PC-3 (cell line): ENCODE results near the gene ZNF672. TPM values are rescaled to one million over a fixed set of nuclear protein-coding genes. Genes with fewer than 3 reads are reported as not detected.
A peak's percentile ranks its signal among the peaks of the same experiment; 100 is the strongest.
"Not testable (repeated sequence)": the region's sequence is repeated elsewhere in the genome, so short reads cannot be mapped to it uniquely, and the experiment has no call there.

ENCODE experiments used
- ATAC-seq: fragments of 200-7000 bp; cut with Tn5 transposase; 2 replicates; pipeline ENCODE4 v1.9.1; 2020; ENCODE audit warnings: mild to moderate bottlenecking, moderate library complexity
- BruUV-seq: library from RNA; stranded (reverse); fragments of 400-500 nt; replicated peaks from 2 replicates; lab custom pipeline; 2021; lab: Mats Ljungman, UMichigan
- CTCF ChIA-PET: fragments of 300-600 bp; sonication (Branson Sonifier 250); formaldehyde crosslinking; loops from one replicate; lab custom pipeline; 2022; ENCODE audit warnings: antibody characterized with exemption; lab: Charles Lee
- POLR2A ChIA-PET: fragments of 300-600 bp; sonication (Branson Sonifier 250); formaldehyde crosslinking; loops from one replicate; lab custom pipeline; 2022; ENCODE audit warnings: antibody characterized with exemption; ENCODE audit not compliant: unreplicated experiment; lab: Charles Lee
- DNase-seq: peaks from one replicate; pipeline ENCODE4 v3.0.0-alpha.2; 2015
- H2AFZ ChIP-seq: fragments of 300-600 bp; sonication (generic); 2 replicates; pipeline ENCODE4 v1.6.0; 2016; ENCODE audit warnings: antibody characterized with exemption, low read length
- H3F3A ChIP-seq: fragments of 300-600 bp; sonication (generic); one replicate; pipeline ENCODE4 v1.6.0; 2017; ENCODE audit warnings: antibody characterized with exemption, low read length, control low read depth, mild to moderate bottlenecking; ENCODE audit not compliant: unreplicated experiment
- H3K27ac ChIP-seq: fragments of 300-600 bp; sonication (generic); 2 replicates; pipeline ENCODE4 v1.5.1; 2016; ENCODE audit warnings: mild to moderate bottlenecking, low read length
- H3K27me3 ChIP-seq: fragments of 300-600 bp; sonication (generic); 2 replicates; pipeline ENCODE4 v1.6.1; 2016; ENCODE audit warnings: low read length, mixed read lengths
- H3K36me3 ChIP-seq: fragments of 300-600 bp; sonication (generic); 2 replicates; pipeline ENCODE4 v1.6.1; 2016; ENCODE audit warnings: low read depth, mixed run types, low read length, mixed read lengths
- H3K4me1 ChIP-seq: fragments of 300-600 bp; sonication (generic); 2 replicates; pipeline ENCODE4 v1.5.1; 2016; ENCODE audit warnings: low read length; ENCODE audit not compliant: insufficient read depth
- H3K4me2 ChIP-seq: fragments of 300-600 bp; sonication (generic); 2 replicates; pipeline ENCODE4 v1.6.0; 2016; ENCODE audit warnings: low read length
- H3K4me3 ChIP-seq: fragments of 300-600 bp; sonication (generic); 2 replicates; pipeline ENCODE4 v1.5.1; 2016; ENCODE audit warnings: mild to moderate bottlenecking, low read length, mixed read lengths
- H3K79me2 ChIP-seq: fragments of 300-600 bp; sonication (generic); 2 replicates; pipeline ENCODE4 v1.6.1; 2017; ENCODE audit warnings: low read length, mixed read lengths
- H3K9ac ChIP-seq: fragments of 300-600 bp; sonication (generic); 2 replicates; pipeline ENCODE4 v1.6.0; 2016; ENCODE audit warnings: mild to moderate bottlenecking, low read length
- H3K9me2 ChIP-seq: fragments of 300-600 bp; sonication (generic); replicated peaks from 2 replicates; pipeline ENCODE4 v1.6.1; 2016; ENCODE audit warnings: mixed run types, low read length, mixed read lengths
- H3K9me3 ChIP-seq: fragments of 300-600 bp; sonication (generic); 2 replicates; pipeline ENCODE4 v1.6.1; 2016; ENCODE audit warnings: low read length, mixed read lengths
- H4K20me1 ChIP-seq: fragments of 300-600 bp; sonication (generic); 2 replicates; pipeline ENCODE4 v1.6.1; 2016; ENCODE audit warnings: low read length, mixed read lengths
- EZH2 ChIP-seq: fragments of 300-600 bp; sonication (generic); IDR thresholded peaks from one replicate; pipeline ENCODE4 v1.6.1; 2017; ENCODE audit warnings: antibody characterized with exemption, mild to moderate bottlenecking, low read length; ENCODE audit not compliant: unreplicated experiment
- EZH2phosphoT487 ChIP-seq: fragments of 300-600 bp; sonication (generic); IDR thresholded peaks from 2 replicates; pipeline ENCODE4 v1.6.1; 2018; ENCODE audit warnings: mild to moderate bottlenecking, antibody characterized with exemption, low read length, borderline replicate concordance
- intact Hi-C: fragments of 100-400 bp; cut with micrococcal nuclease; formaldehyde crosslinking; loops from 2 replicates; pipeline ENCODE4 v1.9.0; 2023
- total RNA-seq: library from RNA; depleted of rRNA; stranded (reverse); fragments of >200 nt; gene quantifications from 2 replicates; pipeline ENCODE4 v1.2.3, GENCODE V29; 2014
- TF ChIP-seq, protein P1 (sequence below): fragments of 300-600 bp; sonication (generic); conservative IDR thresholded peaks from 2 replicates; pipeline ENCODE4 v1.5.1; 2017; ENCODE audit warnings: antibody characterized with exemption, low read depth, mild to moderate bottlenecking, low read length

Gene ZNF672
- total RNA-seq, 1 experiment from 2014 or later, result 83.9 TPM

GRCh38 chr1:248884632-248885295 is 46.7 kb downstream of the ZNF672 start:
- no peak overlapping the region for H3K4me3 ChIP-seq
- ChIA-PET POLR2A (interaction anchor here (0.6 kb wide), 1 partner anchor 215 kb away, joined by 12 read pairs; no protein-coding TSS in a partner anchor), CTCF (no interaction called here)
- H4K20me1 ChIP-seq, result no peaks in the 10 kb centered on the region
- no peak overlapping the region for H3K4me2 ChIP-seq
- no peaks in the 10 kb centered on the region for H3K9me3 ChIP-seq
- no peaks in the 10 kb centered on the region for H3K27me3 ChIP-seq
- no peaks in the 10 kb centered on the region for H3F3A ChIP-seq
- no peak overlapping the region for H3K9ac ChIP-seq
- H3K79me2 ChIP-seq, result no peaks in the 10 kb centered on the region
- no peaks in the 10 kb centered on the region for H3K4me1 ChIP-seq
- TF ChIP-seq, protein P1, sequence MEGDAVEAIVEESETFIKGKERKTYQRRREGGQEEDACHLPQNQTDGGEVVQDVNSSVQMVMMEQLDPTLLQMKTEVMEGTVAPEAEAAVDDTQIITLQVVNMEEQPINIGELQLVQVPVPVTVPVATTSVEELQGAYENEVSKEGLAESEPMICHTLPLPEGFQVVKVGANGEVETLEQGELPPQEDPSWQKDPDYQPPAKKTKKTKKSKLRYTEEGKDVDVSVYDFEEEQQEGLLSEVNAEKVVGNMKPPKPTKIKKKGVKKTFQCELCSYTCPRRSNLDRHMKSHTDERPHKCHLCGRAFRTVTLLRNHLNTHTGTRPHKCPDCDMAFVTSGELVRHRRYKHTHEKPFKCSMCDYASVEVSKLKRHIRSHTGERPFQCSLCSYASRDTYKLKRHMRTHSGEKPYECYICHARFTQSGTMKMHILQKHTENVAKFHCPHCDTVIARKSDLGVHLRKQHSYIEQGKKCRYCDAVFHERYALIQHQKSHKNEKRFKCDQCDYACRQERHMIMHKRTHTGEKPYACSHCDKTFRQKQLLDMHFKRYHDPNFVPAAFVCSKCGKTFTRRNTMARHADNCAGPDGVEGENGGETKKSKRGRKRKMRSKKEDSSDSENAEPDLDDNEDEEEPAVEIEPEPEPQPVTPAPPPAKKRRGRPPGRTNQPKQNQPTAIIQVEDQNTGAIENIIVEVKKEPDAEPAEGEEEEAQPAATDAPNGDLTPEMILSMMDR, result peak; percentile 53; the same call in 1 of the 2 replicates
- no peak for TF ChIP-seq EZH2
- DNase-seq (no peak), ATAC-seq (peak; percentile 31; the same call in 1 of the 2 replicates)
- no TSS peak for BruUV-seq
- no peak overlapping the region for H2AFZ ChIP-seq
- H3K36me3 ChIP-seq, result no peaks in the 10 kb centered on the region
- no peaks in the 10 kb centered on the region for H3K9me2 ChIP-seq
- intact Hi-C loops, result loop anchor here (1.0 kb wide), 1 partner anchor 40 kb away; no protein-coding TSS in a partner anchor
- H3K27ac ChIP-seq, result no peak overlapping the region

DNA sequence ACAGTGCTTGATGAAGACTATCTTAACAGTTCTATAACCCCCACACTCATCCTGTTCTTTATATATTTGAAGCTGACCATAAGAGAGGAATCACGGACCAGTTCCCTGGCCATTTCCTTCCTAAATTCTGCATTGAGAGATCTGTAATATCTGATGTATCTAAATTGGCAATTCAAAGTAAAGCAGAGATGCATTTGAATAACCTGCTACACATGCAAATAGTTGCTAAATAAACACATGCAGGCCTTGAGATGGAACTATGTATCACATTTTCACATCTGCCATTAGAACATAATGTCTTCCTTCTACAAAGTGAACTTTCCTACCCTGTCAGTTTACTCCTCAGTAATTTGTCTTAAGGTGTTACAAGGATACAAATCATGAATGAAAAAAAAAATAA is 47.6 kb downstream of the ZNF672 start:
- Histone ChIP-seq H3K36me3 (no peaks in the 10 kb centered on the region), H3K27ac (no peak overlapping the region), H3K4me3 (no peak overlapping the region), H3K79me2 (no peaks in the 10 kb centered on the region), H3K9me2 (no peaks in the 10 kb centered on the region), H3K9me3 (no peaks in the 10 kb centered on the region), H3F3A (no peaks in the 10 kb centered on the region), H3K4me1 (no peaks in the 10 kb centered on the region), H2AFZ (no peak overlapping the region), H3K4me2 (no peak overlapping the region), H3K9ac (no peak overlapping the region), H3K27me3 (no peaks in the 10 kb centered on the region), H4K20me1 (no peaks in the 10 kb centered on the region)
- CTCF ChIA-PET, result no interaction called here
- DNase-seq, result no peak
- TF ChIP-seq EZH2phosphoT487 (no peak), EZH2 (no peak)
- TF ChIP-seq, protein P1, result no peak
- POLR2A ChIA-PET, result interaction anchor here (0.6 kb wide), 1 partner anchor 215 kb away, joined by 12 read pairs; no protein-coding TSS in a partner anchor
- intact Hi-C loops, result loop anchor here (1.0 kb wide), 1 partner anchor 39 kb away; no protein-coding TSS in a partner anchor
- no peak for ATAC-seq
- no TSS peak for BruUV-seq

GRCh38 chr1:248886237-248886895 is 48.3 kb downstream of the ZNF672 start:
- ChIA-PET CTCF (no interaction called here), POLR2A (no interaction called here)
- H3K4me3 ChIP-seq, result no peak overlapping the region
- H3K27me3 ChIP-seq, result no peaks in the 10 kb centered on the region
- H3K9ac ChIP-seq, result no peak overlapping the region
- ATAC-seq (no peak), DNase-seq (no peak)
- H3K9me3 ChIP-seq, result no peaks in the 10 kb centered on the region
- H3K4me2 ChIP-seq, result no peak overlapping the region
- no peaks in the 10 kb centered on the region for H4K20me1 ChIP-seq
- no peaks in the 10 kb centered on the region for H3K36me3 ChIP-seq
- no peak overlapping the region for H3K27ac ChIP-seq
- no peaks in the 10 kb centered on the region for H3K4me1 ChIP-seq
- no peaks in the 10 kb centered on the region for H3K9me2 ChIP-seq
- BruUV-seq, result no TSS peak
- no peak overlapping the region for H2AFZ ChIP-seq
- TF ChIP-seq EZH2 (no peak), EZH2phosphoT487 (no peak)
- TF ChIP-seq, protein P1, result no peak
- no peaks in the 10 kb centered on the region for H3F3A ChIP-seq
- intact Hi-C loops, result no loop called here
- H3K79me2 ChIP-seq, result no peaks in the 10 kb centered on the region

GRCh38 chr1:248889914-248890243 is 51.9 kb downstream of the ZNF672 start:
- H3K4me1 ChIP-seq, H3K36me3 ChIP-seq, H3K9ac ChIP-seq, BruUV-seq, DNase-seq, H3K9me2 ChIP-seq, H3K27ac ChIP-seq, H3K79me2 ChIP-seq, H2AFZ ChIP-seq, H3K4me2 ChIP-seq, intact Hi-C loops, H4K20me1 ChIP-seq, H3K9me3 ChIP-seq, H3K4me3 ChIP-seq, CTCF ChIA-PET, H3K27me3 ChIP-seq, POLR2A ChIA-PET, H3F3A ChIP-seq, ATAC-seq: not testable (repeated sequence)
